HCT116 (cell line): Measurements from ENCODE around the gene MEIS2.

Experiments used
- ELF1 ChIP-seq: IDR thresholded peaks from 2 replicates; pipeline ENCODE4 v1.6.1; 2012; ENCODE audit warnings: low read depth, borderline replicate concordance
- EZH2phosphoT487 ChIP-seq: fragments of 200-600 bp; IDR thresholded peaks from 2 replicates; pipeline ENCODE4 v1.6.1; 2018; ENCODE audit warnings: antibody characterized with exemption, borderline replicate concordance
- JUND ChIP-seq: IDR thresholded peaks from 2 replicates; pipeline ENCODE4 v1.6.1; 2012
- POLR2A ChIP-seq: IDR thresholded peaks from 2 replicates; pipeline ENCODE4 v1.7.0; 2011; ENCODE audit warnings: borderline replicate concordance; ENCODE audit not compliant: insufficient read depth, insufficient read length; ENCODE audit errors: extremely low read depth
- POLR2AphosphoS5 ChIP-seq: IDR thresholded peaks from 2 replicates; pipeline ENCODE4 v1.6.1; 2011; ENCODE audit warnings: mild to moderate bottlenecking, low read depth, low read length, moderate library complexity
- RAD21 ChIP-seq: IDR thresholded peaks from 2 replicates; pipeline ENCODE4 v1.6.1; 2012; ENCODE audit warnings: low read depth, mild to moderate bottlenecking
- REST ChIP-seq: IDR thresholded peaks from 2 replicates; pipeline ENCODE4 v1.6.1; 2012; ENCODE audit warnings: low read depth
- SIN3A ChIP-seq: IDR thresholded peaks from 2 replicates; pipeline ENCODE4 v1.6.1; 2012; ENCODE audit warnings: low read depth
- SP1 ChIP-seq: IDR thresholded peaks from 2 replicates; pipeline ENCODE4 v1.6.1; 2012; ENCODE audit warnings: low read depth
- YY1 ChIP-seq: IDR thresholded peaks from 2 replicates; pipeline ENCODE4 v1.6.1; 2011; ENCODE audit warnings: low read length, low read depth, moderate library complexity, mild to moderate bottlenecking; ENCODE audit not compliant: insufficient replicate concordance; ENCODE audit errors: extremely low read depth
- ZBTB33 ChIP-seq: IDR thresholded peaks from 2 replicates; pipeline ENCODE4 v1.6.1; 2011; ENCODE audit warnings: mild to moderate bottlenecking, low read length, moderate library complexity; ENCODE audit not compliant: insufficient replicate concordance; ENCODE audit errors: extremely low read depth
- ZNF274 ChIP-seq: fragments of 200-500 bp; sonication (Bioruptor generic); IDR thresholded peaks from 2 replicates; pipeline ENCODE4 v1.6.1; 2014; ENCODE audit warnings: mild to moderate bottlenecking, low read depth, low read length, inconsistent platforms
- TF ChIP-seq, protein P1 (sequence below), 3 experiments: fragments of 200-600 bp in 1 of 3; sonication (generic) in 1 of 3; IDR thresholded peaks in 2 of 3; conservative IDR thresholded peaks in 1 of 3; 2 replicates each; pipeline ENCODE4 v1.5.1; 2012 to 2017; ENCODE audit warnings: low read depth in 2 of 3, low read length in 2 of 3, antibody characterized with exemption in 1 of 3, borderline replicate concordance in 1 of 3, control low read depth in 1 of 3, mild to moderate bottlenecking in 1 of 3, mixed read lengths in 1 of 3, mixed run types in 1 of 3, moderate library complexity in 1 of 3; ENCODE audit not compliant: insufficient read depth in 1 of 3
- TF ChIP-seq, protein P2 (sequence below): IDR thresholded peaks from 2 replicates; pipeline ENCODE4 v1.6.1; 2012

DNA sequence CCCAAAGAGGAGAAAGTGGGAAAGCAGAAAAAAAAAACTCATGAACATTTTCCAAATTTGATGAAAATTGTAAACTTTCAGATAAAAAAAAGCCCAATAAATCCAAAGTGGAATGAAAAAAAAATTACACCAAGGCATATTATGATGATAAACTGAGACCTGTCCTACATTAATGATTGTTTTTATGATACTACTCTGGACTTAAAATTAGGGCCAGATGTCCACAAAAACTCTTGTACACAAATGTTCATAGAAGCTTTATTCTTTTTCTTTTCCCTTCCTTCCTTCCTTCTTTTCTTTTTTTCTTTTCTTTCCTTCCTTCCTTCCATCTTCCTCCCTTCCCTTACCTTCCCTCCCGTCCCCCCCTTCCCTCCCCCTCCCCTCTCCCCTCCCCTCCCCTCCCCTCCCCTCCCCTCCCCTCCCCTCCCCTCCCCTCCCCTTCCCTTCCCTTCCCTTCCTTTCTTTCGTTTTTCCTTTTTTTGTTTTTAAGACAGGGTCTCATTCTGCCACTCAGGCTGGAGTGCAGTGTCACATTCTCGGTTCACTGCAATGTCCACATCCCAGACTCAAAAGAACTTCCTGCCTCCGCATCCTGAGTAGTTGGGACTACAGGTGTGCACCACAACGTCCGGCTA lies 243.9 kb downstream of the MEIS2 start:
- TF ChIP-seq, protein P1, sequence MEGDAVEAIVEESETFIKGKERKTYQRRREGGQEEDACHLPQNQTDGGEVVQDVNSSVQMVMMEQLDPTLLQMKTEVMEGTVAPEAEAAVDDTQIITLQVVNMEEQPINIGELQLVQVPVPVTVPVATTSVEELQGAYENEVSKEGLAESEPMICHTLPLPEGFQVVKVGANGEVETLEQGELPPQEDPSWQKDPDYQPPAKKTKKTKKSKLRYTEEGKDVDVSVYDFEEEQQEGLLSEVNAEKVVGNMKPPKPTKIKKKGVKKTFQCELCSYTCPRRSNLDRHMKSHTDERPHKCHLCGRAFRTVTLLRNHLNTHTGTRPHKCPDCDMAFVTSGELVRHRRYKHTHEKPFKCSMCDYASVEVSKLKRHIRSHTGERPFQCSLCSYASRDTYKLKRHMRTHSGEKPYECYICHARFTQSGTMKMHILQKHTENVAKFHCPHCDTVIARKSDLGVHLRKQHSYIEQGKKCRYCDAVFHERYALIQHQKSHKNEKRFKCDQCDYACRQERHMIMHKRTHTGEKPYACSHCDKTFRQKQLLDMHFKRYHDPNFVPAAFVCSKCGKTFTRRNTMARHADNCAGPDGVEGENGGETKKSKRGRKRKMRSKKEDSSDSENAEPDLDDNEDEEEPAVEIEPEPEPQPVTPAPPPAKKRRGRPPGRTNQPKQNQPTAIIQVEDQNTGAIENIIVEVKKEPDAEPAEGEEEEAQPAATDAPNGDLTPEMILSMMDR (IDR thresholded peaks at IDR 0.05 in 2 of 3, conservative IDR thresholded peaks at IDR 0.05 in 1 of 3; ENCODE audit: borderline replicate concordance in 1 of 3, insufficient read depth in 1 of 3, low read depth in 2 of 3, low read length in 2 of 3): no peak
- no peak for TF ChIP-seq POLR2A
- no peak for TF ChIP-seq JUND
- TF ChIP-seq SP1: no peak
- TF ChIP-seq ELF1: no peak
- no peak for TF ChIP-seq POLR2AphosphoS5
- TF ChIP-seq YY1: no peak
- TF ChIP-seq RAD21: no peak
- no peak for TF ChIP-seq SIN3A
- TF ChIP-seq REST: no peak
- no peak for TF ChIP-seq EZH2phosphoT487
- no peak for TF ChIP-seq ZNF274
- TF ChIP-seq, protein P2, sequence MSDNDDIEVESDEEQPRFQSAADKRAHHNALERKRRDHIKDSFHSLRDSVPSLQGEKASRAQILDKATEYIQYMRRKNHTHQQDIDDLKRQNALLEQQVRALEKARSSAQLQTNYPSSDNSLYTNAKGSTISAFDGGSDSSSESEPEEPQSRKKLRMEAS: no peak
- TF ChIP-seq ZBTB33: no peak
